ENCODE results near the gene SLAMF7. TPM values are rescaled to one million over a fixed set of nuclear protein-coding genes. Genes with fewer than 3 reads are reported as not detected.
"Not testable (repeated sequence)": the region's sequence is repeated elsewhere in the genome, so short reads cannot be mapped to it uniquely, and the experiment has no call there.

Gene SLAMF7, protein sequence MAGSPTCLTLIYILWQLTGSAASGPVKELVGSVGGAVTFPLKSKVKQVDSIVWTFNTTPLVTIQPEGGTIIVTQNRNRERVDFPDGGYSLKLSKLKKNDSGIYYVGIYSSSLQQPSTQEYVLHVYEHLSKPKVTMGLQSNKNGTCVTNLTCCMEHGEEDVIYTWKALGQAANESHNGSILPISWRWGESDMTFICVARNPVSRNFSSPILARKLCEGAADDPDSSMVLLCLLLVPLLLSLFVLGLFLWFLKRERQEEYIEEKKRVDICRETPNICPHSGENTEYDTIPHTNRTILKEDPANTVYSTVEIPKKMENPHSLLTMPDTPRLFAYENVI
- 6.8 and 8.0 TPM in 2 replicates for total RNA-seq

- intact Hi-C loops (cut with micrococcal nuclease): no loop called here
These were observed at the start of gene SLAMF7 for GRCh38 chr1:160739098-160739511. Gene SLAMF7, plus strand, starts transcription at chr1:160739247. Its CDS starts 55 bp downstream, at chr1:160739302.

DNA sequence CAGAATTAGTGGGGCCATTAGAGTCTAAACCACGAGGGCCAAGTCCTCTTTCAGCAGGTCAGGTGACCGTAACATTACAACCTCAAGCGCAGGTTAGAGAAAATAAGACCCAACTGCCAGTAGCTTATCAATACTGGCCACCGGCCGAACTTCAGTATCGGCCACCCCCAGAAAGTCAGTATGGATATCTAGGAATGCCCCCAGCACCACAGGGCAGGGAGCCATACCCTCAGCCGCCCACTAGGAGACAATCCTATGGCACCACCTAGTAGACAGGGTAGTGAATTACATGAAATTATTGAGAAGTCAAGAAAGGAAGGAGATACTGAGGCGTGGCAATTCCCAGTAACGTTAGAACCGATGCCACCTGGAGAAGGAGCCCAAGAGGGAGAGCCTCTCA is 46.7 kb upstream of the SLAMF7 start:
- intact Hi-C loops (cut with micrococcal nuclease): not testable (repeated sequence)

DNA sequence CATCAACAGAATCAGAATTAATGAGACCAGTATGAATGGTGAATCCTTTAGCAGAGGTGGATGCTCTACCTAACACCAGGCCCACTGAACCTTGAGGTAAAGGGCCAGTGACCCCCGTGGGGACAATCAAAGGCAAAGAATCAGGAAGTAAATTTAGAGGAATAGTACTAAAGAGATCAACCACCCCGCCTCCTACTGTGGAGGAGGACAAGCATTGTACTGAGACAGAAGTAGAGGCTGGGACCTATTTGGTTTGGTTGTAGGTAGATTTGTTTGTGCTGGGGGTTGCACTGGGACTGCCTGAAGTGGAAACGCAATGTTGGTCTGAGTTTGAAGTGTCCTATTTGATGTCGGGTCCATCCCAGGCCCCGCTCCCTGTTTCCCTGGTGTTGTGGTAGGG is 36.9 kb upstream of the SLAMF7 start:
- intact Hi-C loops (cut with micrococcal nuclease): no loop called here

GRCh38 chr1:160704250-160704649 is 34.8 kb upstream of the SLAMF7 start:
- intact Hi-C loops (cut with micrococcal nuclease): no loop called here

DNA sequence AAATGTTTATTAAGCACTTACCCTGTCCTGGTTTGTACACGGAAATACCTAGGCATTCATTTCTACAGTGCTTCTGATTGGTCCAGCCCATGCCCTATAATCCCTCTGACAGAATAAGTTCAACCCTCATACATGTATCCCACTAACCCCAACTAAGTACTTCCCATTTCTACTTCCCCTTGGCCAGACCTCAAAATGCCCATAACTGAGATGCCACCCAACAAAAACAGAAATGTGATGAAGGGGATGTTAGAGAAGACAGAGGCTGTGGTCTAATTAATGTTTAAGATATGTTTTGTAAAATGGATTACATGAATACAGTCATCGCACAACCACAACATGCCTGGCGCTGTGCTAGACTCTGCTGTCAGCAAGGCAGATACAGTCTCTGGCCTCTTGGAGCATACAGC is 33.8 kb upstream of the SLAMF7 start:
- intact Hi-C loops (cut with micrococcal nuclease): loop anchor here (5.0 kb wide), 1 partner anchor 78 kb away; no protein-coding TSS in a partner anchor

DNA sequence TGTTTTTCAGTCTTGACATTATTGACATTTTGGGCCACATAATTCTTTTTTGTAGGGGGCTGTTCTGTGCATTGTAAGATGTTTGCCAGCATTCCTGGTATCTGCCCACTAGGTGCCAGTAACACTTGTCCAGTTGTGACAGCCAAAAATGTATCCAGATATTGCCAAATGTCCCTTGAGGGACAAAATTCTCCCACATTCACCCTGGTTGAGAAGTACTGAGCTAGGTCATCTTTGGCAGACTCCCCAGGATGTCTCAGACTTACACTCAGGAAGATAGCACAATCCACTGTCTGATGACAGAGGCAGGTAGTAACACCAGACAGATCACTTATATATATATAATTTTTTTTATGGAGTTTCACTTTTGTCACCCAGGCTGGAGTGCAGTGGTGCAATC is 33.3 kb upstream of the SLAMF7 start:
- intact Hi-C loops (cut with micrococcal nuclease): loop anchor here (5.0 kb wide), 1 partner anchor 78 kb away; no protein-coding TSS in a partner anchor

DNA sequence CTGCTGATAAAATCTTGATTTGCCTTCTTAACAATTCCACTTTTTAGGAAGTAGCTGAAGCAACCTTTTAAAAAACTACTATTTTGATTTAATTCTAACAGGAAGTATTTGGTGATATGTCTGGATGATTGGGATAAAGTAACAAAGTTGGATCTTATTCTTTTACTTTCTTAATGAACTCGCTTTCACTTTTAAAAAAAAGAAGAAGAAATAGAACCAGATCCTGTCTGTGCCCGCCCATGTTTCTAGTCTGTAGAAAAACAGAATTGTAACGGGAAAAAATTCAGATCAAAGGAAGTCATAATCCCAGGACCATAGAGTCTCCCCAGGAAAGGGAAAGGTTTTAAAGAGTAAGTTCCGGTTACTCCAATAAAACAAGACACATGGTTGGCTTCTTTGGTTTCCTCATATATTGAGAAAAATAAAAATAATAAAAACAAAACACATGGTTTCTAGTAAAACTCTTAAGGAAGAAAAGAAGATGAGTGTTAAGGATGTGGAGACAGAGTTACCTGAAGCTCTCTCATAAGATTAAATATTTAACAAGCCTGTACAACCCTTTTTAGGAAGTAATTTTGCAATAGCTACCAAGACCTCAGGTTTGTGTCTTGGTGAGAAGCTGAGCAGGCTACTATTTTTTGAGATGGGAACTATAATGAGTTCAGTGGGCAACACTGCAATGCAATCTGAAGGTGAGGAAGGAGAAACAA is 32.4 kb upstream of the SLAMF7 start:
- intact Hi-C loops (cut with micrococcal nuclease): loop anchor here (1.0 to 5.0 kb wide), 2 partner anchors 23 to 79 kb away; no protein-coding TSS in a partner anchor

DNA sequence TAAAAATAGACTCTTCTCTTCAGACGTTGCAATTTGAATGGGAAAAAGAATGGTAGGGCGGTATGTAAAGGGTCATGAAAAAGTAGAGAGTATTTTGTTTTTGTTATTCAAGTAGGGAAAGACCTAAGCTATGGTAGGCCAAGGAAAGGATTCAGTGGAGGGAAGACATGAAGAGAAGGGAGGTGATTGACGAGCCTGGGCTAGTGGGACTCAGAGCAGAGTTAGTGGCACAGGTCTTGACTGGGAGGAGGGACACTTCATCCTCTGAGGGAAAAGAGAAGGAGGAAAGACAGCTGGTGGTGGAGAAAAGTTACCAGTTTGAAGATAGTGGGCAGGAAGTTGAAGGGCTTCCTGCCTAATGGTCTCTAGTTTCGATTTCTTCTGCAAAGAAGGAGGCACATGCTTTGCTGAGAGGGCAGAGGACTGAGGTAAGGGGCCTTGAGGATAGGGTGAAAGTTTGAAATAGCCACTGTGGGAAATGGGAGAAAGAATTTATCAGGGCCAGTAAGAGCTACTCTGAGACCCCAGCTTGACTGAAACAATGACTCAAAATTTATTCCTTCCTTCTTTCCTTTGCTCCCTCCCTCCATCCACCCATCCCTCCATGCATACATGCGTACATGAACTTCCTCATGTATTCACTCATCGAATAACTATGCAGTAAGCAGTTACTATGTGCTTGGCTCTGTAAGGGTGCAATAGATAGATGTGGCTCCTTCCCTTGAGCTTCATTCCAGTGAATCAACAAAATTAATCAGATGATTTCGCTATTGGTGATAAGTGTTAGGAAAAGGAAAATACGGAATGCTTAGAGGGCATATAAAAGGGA is 31.6 kb upstream of the SLAMF7 start:
- intact Hi-C loops (cut with micrococcal nuclease): loop anchor here (1.0 to 5.0 kb wide), 2 partner anchors 24 to 80 kb away; no protein-coding TSS in a partner anchor

GRCh38 chr1:160708118-160708517 is 30.9 kb upstream of the SLAMF7 start:
- intact Hi-C loops (cut with micrococcal nuclease): loop anchor here (5.0 kb wide), 1 partner anchor 81 kb away; no protein-coding TSS in a partner anchor

- intact Hi-C loops (cut with micrococcal nuclease): loop anchor here (5.0 kb wide), 1 partner anchor 82 kb away; no protein-coding TSS in a partner anchor
These were observed 30.2 kb upstream of the SLAMF7 start for GRCh38 chr1:160708801-160709200.

DNA sequence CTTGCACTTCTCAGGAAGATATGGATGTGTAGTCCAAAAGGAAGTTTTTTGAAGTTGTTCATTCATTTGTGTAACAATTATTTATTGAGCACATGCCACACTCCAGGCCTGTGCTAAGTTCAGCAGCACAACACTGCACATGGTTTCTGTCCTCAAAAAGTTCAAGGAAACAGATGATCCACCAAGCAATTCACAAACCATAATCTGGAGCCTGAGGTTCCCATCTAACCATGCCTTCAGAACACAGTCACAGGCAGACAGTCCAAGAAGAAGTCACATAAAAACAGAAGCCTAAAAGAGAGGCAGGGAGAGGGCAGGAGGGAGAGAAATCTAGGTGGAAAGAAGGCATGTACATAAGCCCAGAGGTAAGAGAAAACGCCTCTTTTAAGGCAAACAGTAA is 29.3 kb upstream of the SLAMF7 start:
- intact Hi-C loops (cut with micrococcal nuclease): loop anchor here (5.0 kb wide), 3 partner anchors 58 to 132 kb away; partner anchors contain the start of gene CD84

DNA sequence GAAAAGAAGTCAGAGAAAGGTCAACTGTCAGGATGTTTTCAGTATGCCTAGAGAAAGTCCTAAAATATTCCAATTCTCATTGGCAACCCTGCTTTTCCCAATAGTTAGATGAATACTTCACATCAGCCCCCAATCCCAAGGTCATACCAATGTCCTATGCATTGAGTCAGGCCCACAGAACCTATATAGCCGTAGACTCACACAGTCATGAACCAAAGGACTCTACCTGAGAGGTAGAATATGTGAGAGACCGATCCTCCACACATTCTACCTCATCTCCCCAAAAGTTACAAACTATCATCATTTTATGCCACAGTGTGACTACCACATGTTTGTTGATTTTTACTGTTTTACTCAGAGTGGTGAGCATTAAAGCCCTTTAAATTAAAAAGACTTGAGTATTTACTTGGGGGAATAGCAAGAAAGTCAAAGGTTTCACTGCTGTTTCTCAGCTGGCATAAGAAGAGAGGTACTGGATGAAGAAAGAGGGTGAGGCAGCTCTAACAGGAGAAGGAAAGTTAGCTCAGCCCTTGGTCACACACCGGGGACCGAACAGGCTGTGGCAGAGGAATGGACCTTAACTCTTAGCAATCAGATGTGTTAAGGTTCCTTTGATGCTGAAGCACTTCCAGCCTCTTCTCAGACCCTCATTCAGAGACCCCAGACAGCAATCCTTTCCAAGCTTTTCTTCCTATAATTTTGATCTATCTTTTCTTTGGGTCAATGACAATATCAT is 28.4 kb upstream of the SLAMF7 start:
- intact Hi-C loops (cut with micrococcal nuclease): loop anchor here (5.0 kb wide), 2 partner anchors 57 to 133 kb away; partner anchors contain the start of gene CD84

DNA sequence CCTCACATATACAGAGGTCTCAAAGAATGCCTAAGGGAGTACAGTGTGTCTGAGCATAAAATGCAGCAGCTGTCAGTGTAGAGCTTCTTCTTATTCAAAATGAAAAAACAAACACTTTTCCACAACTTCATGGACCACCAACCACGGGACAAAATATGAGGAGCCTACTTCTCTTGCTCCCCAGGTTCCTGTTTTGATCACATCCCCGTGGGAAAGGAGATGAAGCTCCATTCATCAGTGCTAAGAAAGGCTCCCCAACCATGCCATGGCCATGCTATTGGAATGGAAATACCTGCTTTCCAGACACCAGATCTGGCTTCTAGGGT is 27.8 kb upstream of the SLAMF7 start:
- intact Hi-C loops (cut with micrococcal nuclease): loop anchor here (5.0 kb wide), 2 partner anchors 56 to 134 kb away; partner anchors contain the start of gene CD84

DNA sequence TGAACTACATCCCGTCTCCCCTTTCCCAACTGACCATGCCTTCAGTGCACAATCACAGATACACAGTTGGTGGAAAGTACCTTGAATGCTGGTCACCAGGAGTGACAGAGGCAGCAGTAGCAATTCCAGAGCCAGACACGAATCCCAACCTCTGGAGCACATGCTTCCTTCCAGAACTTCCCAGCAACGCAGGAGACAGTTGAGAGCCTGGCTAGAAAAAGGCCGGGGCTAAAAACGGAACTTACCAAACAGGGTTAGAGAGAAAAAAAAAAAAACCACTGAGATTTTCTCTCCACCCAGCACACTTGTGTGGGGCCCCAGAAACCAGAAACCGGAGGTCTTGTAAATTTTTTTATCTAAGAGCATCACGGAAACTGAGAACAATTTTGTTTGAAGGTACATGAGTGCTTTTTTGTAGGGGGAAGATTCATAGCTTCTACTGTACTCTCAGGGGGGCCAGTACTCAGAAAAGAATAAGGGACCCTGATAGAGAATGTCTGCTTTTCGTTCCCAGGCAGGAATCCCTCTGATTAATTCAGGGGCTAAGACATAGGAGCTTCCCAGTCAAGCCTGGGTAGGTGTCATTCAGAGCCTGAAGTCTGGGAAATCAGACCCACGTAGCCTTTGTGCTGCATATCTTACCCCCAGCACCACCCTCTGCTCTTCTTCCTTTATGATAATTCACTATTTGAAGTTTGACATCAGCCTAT is 27.3 kb upstream of the SLAMF7 start, which contains the start of gene CD48:
Gene CD48, minus strand, starts transcription at position 221 of the 710 bp plus-strand sequence. Its CDS starts 59 bp downstream, at position 162.
- intact Hi-C loops (cut with micrococcal nuclease): loop anchor here (1.0 to 5.0 kb wide), 3 partner anchors 28 to 134 kb away; partner anchors contain the start of gene CD84

DNA sequence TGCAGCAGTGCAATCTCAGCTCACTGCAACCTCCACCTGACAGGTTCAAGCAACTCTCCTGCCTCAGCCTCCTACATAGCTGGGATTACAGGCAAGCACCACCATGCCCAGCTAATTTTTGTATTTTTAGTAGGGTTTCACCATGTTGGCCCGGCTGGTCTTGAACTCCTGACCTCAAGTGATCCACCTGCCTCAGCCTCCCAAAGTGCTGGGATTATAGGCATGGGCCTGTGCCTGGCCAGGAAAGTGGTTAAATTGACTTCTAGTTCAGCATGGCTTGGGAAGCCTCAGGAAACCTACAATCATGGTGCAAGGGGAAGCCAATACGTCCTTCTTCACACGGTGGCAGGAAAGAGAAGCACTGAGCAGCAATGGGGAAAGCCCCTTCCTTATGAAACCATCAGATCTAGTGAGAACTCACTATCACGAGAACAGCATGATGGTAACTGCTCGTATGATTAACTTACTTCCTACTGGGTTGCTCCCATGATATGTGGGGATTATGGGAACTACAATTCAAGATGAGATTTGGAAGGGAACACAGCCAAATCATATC is 26.4 kb upstream of the SLAMF7 start:
- intact Hi-C loops (cut with micrococcal nuclease): loop anchor here (1.0 to 5.0 kb wide), 3 partner anchors 29 to 135 kb away; partner anchors contain the start of gene CD84

DNA sequence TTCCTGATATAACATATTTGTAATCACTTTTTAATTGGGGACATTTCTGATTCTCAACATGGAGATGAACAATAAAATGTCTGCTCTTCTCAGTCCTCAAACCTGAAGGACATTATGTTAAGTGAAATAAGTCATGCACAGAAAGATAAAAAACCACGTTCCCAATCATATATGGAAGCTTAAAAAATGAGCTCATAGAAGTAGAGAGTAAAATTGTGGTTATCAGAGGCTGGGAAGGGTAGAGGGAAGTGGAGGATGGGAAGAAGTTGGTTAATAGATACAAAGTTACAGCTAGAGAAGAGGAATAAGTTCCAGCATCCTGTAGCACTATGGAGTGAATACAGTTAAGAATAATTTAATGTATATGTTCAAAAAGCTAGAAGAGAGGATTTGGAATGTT is 25.9 kb upstream of the SLAMF7 start:
- intact Hi-C loops (cut with micrococcal nuclease): loop anchor here (5.0 kb wide), 2 partner anchors 54 to 136 kb away; partner anchors contain the start of gene CD84

DNA sequence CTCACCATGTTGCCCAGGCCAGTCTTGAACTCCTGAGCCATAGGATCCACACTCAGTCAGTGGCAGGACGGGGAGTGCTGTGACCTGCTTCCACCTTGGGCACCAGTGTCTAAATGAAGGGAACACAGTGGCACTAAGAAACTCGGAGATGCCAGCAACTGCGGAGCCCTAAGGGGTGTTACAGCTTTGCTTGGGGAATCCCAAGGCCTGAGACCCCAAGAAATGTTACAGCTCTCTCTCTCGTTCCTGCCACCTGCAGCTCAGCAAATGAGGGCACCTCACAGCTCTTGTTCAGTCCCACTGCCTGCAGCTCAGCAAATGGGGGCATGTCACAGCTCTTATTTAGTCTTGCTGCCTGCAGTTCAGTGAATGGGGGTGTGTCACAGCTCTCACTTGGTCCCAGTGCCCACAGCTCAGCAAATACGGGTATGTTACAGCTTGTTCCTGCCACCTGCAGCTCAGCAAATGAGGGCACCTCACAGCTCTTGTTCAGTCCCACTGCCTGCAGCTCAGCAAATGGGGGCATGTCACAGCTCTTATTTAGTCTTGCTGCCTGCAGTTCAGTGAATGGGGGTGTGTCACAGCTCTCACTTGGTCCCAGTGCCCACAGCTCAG is 24.9 kb upstream of the SLAMF7 start:
- intact Hi-C loops (cut with micrococcal nuclease): loop anchor here (5.0 kb wide), 2 partner anchors 53 to 137 kb away; partner anchors contain the start of gene CD84

DNA sequence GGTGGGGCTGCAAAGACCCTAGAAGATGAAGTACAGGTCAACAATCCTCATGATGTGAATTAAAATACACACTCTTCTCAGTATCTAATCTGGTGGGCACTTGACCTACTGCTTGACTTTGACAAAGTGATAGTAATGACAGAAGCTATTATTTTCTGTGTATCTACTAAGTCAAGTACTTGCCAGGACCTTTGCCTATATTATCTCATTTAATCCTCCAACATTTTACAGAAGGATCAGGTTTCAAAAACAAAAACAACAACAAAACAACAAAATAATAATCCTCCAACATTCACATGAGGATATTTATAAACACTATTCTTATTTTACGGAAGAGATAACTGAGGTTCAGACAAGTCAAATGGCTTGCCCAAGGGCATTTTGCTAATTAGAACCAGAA is 23.0 kb upstream of the SLAMF7 start:
- intact Hi-C loops (cut with micrococcal nuclease): no loop called here

GRCh38 chr1:160717306-160717705 is 21.7 kb upstream of the SLAMF7 start:
- intact Hi-C loops (cut with micrococcal nuclease): no loop called here
